BE2C (cell line): ENCODE measurements around the gene TSC22D3.

Source experiments
- DNase-seq: peaks from one replicate; pipeline ENCODE4 v3.0.0-alpha.2; 2020
- H3K27me3 ChIP-seq: fragments of 250-450 bp; sonication (Bioruptor Pico); 2 replicates; pipeline ENCODE4 v1.5.1; 2020; ENCODE audit warnings: mild to moderate bottlenecking
- H3K36me3 ChIP-seq: fragments of 250-450 bp; sonication (Bioruptor Pico); 2 replicates; pipeline ENCODE4 v1.5.1; 2020; ENCODE audit warnings: mild to moderate bottlenecking
- H3K4me1 ChIP-seq: fragments of 250-450 bp; sonication (Bioruptor Pico); 2 replicates; pipeline ENCODE4 v1.5.1; 2020
- H3K4me3 ChIP-seq: 2 replicates; pipeline ENCODE4 v1.5.1; 2011; ENCODE audit warnings: low read depth, low read length
- H3K9me3 ChIP-seq: fragments of 250-450 bp; sonication (Bioruptor Pico); 2 replicates; pipeline ENCODE4 v1.5.1; 2020
- TF ChIP-seq, protein P1 (sequence below): IDR thresholded peaks from 2 replicates; pipeline ENCODE4 v1.5.1; 2012; ENCODE audit warnings: mild to moderate bottlenecking, low read depth, low read length

Gene TSC22D3

DNA sequence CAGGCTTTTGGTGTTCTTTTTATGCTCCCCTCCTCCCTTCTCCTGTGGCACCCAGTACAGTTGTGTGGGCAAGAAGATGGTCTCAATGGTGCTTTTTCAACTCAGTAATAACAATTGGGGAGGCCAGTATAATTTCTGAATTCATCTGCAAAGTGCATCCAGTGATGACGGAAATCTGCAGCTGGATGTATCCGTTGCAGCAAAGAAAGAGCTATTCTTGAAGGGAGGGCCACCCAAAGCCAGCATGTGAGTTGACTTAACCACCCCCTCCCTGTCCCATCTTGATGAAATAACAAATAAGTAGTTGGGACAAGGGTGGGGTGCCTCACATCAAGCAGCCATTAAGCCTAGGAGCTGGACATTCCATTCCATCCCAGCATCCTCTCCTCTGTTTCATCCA is 30.7 kb downstream of the TSC22D3 start:
- Histone ChIP-seq H3K36me3 (no peaks in the 10 kb centered on the region), H3K4me1 (peaks cover 3% of the 10 kb centered on the region), H3K9me3 (no peaks in the 10 kb centered on the region), H3K27me3 (no peaks in the 10 kb centered on the region), H3K4me3 (no peak overlapping the region)
- TF ChIP-seq, protein P1, sequence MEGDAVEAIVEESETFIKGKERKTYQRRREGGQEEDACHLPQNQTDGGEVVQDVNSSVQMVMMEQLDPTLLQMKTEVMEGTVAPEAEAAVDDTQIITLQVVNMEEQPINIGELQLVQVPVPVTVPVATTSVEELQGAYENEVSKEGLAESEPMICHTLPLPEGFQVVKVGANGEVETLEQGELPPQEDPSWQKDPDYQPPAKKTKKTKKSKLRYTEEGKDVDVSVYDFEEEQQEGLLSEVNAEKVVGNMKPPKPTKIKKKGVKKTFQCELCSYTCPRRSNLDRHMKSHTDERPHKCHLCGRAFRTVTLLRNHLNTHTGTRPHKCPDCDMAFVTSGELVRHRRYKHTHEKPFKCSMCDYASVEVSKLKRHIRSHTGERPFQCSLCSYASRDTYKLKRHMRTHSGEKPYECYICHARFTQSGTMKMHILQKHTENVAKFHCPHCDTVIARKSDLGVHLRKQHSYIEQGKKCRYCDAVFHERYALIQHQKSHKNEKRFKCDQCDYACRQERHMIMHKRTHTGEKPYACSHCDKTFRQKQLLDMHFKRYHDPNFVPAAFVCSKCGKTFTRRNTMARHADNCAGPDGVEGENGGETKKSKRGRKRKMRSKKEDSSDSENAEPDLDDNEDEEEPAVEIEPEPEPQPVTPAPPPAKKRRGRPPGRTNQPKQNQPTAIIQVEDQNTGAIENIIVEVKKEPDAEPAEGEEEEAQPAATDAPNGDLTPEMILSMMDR = no peak
- DNase-seq = no peak

DNA sequence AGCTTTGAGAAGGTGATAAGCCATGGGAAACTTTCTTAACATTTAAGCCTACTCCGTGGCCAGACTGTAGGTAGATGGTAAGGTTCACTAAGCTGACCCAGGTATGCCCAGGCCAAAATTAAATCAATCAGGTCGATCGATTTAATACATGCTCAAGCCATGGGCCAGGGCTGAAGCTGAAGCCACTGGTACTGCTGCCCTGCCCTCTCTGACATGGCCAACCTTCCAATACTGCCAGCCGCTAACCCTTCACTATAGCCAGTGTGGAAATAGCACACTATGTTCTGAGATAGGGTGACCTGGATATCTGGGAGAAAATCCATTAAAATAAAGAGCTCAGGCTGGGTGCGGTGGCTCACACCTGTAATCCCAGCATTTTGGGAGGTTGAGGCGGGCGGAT is 31.6 kb downstream of the TSC22D3 start:
- H3K4me1 ChIP-seq = peaks cover 3% of the 10 kb centered on the region
- no peak overlapping the region for H3K4me3 ChIP-seq
- no peaks in the 10 kb centered on the region for H3K27me3 ChIP-seq
- DNase-seq = no peak
- no peaks in the 10 kb centered on the region for H3K9me3 ChIP-seq
- TF ChIP-seq, protein P1 = no peak
- no peaks in the 10 kb centered on the region for H3K36me3 ChIP-seq

DNA sequence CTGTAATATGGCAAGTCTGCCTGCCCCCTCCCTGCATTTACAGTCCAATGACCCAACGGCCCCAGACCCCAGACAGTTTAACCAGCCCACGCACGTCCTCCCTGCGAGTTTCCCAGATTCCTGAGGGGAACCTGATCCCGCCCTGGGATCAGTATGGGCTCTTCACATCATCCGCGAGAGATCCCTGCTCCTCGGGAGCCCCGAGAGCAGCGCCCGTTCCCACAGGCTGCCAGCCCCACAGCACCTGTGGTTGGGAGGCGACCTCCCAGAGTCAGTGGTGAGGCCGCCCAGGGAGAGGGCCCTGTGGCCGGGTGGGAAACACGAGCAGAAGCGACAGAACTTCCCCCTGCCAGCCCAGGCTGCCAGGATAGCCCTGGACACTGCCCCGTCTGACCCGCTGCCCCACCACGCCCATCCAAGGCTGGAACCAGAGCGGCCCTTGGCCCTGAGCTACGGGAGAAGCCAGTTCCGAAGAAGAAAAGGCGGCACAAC is 32.8 kb downstream of the TSC22D3 start:
- H3K4me3 ChIP-seq = no peak overlapping the region
- no peak for DNase-seq
- no peaks in the 10 kb centered on the region for H3K9me3 ChIP-seq
- H3K4me1 ChIP-seq = peaks cover 3% of the 10 kb centered on the region
- no peaks in the 10 kb centered on the region for H3K27me3 ChIP-seq
- H3K36me3 ChIP-seq = no peaks in the 10 kb centered on the region
- TF ChIP-seq, protein P1 = no peak

DNA sequence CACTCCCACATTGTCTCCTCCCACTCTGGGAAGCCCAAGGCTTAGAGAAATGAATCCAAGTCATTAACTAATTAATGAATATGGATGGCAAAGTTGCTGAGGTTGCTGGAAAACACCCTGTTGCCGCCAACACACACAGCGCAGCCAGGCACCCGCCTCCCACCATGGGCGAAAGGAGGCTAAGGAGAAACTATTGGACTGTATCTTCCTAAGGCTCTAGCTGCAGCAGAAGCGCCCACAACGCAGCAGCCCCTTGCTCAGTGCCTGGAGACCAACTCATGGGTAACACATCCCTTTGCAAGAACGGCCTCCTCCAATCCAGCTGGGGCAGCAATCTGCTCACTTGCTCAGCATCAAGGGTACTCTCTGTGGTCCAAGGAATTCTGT is 34.2 kb downstream of the TSC22D3 start:
- TF ChIP-seq, protein P1 = no peak

DNA sequence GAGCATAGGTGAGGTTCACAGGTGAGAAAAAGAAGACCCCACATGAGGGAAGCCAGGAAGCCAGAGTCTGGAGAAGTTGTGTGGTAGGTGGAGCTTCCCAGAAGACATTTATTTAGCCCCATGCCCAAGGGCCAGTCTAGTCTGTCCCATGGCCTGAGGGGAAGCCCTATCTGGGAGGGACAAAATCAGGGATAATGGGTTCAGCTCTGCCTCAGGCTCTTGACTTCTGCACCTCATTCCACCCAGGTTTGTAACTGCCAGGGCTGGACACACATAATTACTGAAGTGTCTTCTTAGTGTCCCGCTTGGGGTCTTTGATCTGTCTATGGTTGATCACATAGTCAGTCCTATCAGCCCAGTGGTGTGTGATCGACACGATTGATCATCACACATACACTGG is 36.0 kb downstream of the TSC22D3 start:
- DNase-seq = no peak
- no peaks in the 10 kb centered on the region for H3K9me3 ChIP-seq
- no peaks in the 10 kb centered on the region for H3K27me3 ChIP-seq
- H3K4me1 ChIP-seq = peaks cover 3% of the 10 kb centered on the region
- TF ChIP-seq, protein P1 = no peak
- no peaks in the 10 kb centered on the region for H3K36me3 ChIP-seq
- no peak overlapping the region for H3K4me3 ChIP-seq

More for the DNA sequence above, 34.2 kb downstream of the TSC22D3 start:
- Histone ChIP-seq H3K36me3 (no peaks in the 10 kb centered on the region), H3K4me3 (peak overlapping the region; percentile 5; the same call in 1 of the 2 replicates), H3K27me3 (no peaks in the 10 kb centered on the region), H3K4me1 (peaks cover 3% of the 10 kb centered on the region), H3K9me3 (no peaks in the 10 kb centered on the region)
- peak; percentile 19 for DNase-seq

DNA sequence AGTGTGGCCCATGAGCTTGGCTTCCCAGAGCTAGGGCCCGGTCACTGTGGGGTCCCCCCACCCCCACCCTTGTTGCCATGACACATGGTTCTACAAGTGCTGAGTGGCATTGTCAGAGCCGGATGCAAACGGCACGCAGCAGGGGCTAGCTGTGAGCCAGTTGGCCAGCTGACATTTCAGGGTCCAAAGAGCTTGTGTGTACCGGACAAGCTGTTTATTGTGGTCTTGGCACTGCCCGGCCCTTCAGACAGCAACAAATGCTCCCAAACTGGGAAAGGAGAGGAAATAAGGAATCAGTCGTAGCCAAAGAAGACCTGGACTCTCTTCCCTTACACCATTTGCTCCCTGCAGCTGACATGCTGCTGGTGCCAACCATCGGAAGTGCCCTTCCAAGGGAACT is 36.8 kb downstream of the TSC22D3 start:
- no peaks in the 10 kb centered on the region for H3K36me3 ChIP-seq
- no peaks in the 10 kb centered on the region for H3K27me3 ChIP-seq
- TF ChIP-seq, protein P1 = no peak
- no peaks in the 10 kb centered on the region for H3K9me3 ChIP-seq
- DNase-seq = no peak
- H3K4me3 ChIP-seq = no peak overlapping the region
- H3K4me1 ChIP-seq = peaks cover 3% of the 10 kb centered on the region
